ENCODE data around the gene LPCAT2.
A peak's percentile ranks its signal among the peaks of the same experiment; 100 is the strongest.
"Not testable (repeated sequence)": the region's sequence is repeated elsewhere in the genome, so short reads cannot be mapped to it uniquely, and the experiment has no call there.

The LPCAT2 gene

GRCh38 chr16:55613613-55614335 lies 104.9 kb downstream of the LPCAT2 start:
- no peak overlapping the region for H3K27ac ChIP-seq
- TF ChIP-seq, protein P1, sequence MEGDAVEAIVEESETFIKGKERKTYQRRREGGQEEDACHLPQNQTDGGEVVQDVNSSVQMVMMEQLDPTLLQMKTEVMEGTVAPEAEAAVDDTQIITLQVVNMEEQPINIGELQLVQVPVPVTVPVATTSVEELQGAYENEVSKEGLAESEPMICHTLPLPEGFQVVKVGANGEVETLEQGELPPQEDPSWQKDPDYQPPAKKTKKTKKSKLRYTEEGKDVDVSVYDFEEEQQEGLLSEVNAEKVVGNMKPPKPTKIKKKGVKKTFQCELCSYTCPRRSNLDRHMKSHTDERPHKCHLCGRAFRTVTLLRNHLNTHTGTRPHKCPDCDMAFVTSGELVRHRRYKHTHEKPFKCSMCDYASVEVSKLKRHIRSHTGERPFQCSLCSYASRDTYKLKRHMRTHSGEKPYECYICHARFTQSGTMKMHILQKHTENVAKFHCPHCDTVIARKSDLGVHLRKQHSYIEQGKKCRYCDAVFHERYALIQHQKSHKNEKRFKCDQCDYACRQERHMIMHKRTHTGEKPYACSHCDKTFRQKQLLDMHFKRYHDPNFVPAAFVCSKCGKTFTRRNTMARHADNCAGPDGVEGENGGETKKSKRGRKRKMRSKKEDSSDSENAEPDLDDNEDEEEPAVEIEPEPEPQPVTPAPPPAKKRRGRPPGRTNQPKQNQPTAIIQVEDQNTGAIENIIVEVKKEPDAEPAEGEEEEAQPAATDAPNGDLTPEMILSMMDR (conservative IDR thresholded peaks at IDR 0.05; ENCODE audit: low read depth): no peak
- DNase-seq (ENCODE audit: low spot score): no peak
- ChIA-PET POLR2A (ENCODE audit: low non-redundant PET) (no interaction called here), CTCF (no interaction called here)

- ChIA-PET POLR2A (ENCODE audit: low non-redundant PET) (no interaction called here), CTCF (no interaction called here)
- no peak overlapping the region for H3K27ac ChIP-seq
- TF ChIP-seq, protein P1 (conservative IDR thresholded peaks at IDR 0.05; ENCODE audit: low read depth): no peak
- no peak for DNase-seq (ENCODE audit: low spot score)
These were observed 106.2 kb downstream of the LPCAT2 start for GRCh38 chr16:55615071-55615470.

- POLR2A ChIA-PET (ENCODE audit: low non-redundant PET); H3K27ac ChIP-seq; DNase-seq (ENCODE audit: low spot score); CTCF ChIA-PET: not testable (repeated sequence)
These were observed 106.8 kb downstream of the LPCAT2 start for GRCh38 chr16:55615670-55616069.

- DNase-seq (ENCODE audit: low spot score): no peak
- ChIA-PET CTCF (no interaction called here), POLR2A (ENCODE audit: low non-redundant PET) (no interaction called here)
- TF ChIP-seq, protein P1 (conservative IDR thresholded peaks at IDR 0.05; ENCODE audit: low read depth): no peak
- no peak overlapping the region for H3K27ac ChIP-seq
These were observed 112.9 kb downstream of the LPCAT2 start for GRCh38 chr16:55621771-55622170.

- ChIA-PET POLR2A (ENCODE audit: low non-redundant PET) (no interaction called here), CTCF (no interaction called here)
- no peak for DNase-seq (ENCODE audit: low spot score)
- no peak overlapping the region for H3K27ac ChIP-seq
- TF ChIP-seq, protein P1 (conservative IDR thresholded peaks at IDR 0.05; ENCODE audit: low read depth): no peak
These were observed 113.4 kb downstream of the LPCAT2 start for GRCh38 chr16:55622272-55622671.

GRCh38 chr16:55622930-55623561 lies 114.2 kb downstream of the LPCAT2 start:
- peak; percentile 31 for DNase-seq (ENCODE audit: low spot score)
- TF ChIP-seq, protein P1 (conservative IDR thresholded peaks at IDR 0.05; ENCODE audit: low read depth): no peak
- ChIA-PET POLR2A (ENCODE audit: low non-redundant PET) (no interaction called here), CTCF (interaction anchor here (0.6 to 0.8 kb wide), 3 partner anchors 98 to 1867 kb away, joined by 3 to 5 read pairs (median 3); no protein-coding TSS in a partner anchor)
- H3K27ac ChIP-seq: no peak overlapping the region

DNA sequence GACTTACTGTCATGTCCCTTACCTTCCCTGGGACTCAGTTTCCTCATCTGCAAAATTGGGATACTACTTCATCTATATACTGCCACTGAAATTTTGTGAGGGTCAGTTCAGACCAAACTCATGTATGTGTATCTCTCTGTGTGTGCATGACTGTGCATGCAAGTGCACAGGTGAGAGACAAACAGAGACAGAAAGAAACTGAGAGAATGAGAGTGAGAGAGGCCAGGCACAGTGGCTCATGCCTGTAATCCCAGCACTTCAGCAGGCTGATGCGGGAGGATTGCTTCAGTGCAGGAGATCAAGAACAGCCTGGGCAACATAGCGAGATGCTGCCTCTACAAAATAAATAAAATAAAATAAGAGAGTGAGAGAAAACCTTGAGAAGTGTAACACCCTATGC lies 114.8 kb downstream of the LPCAT2 start:
- POLR2A ChIA-PET (ENCODE audit: low non-redundant PET): no interaction called here

More for the DNA sequence above, 114.8 kb downstream of the LPCAT2 start:
- TF ChIP-seq, protein P1 (conservative IDR thresholded peaks at IDR 0.05; ENCODE audit: low read depth): no peak
- H3K27ac ChIP-seq: no peak overlapping the region
- DNase-seq (ENCODE audit: low spot score): no peak
- CTCF ChIA-PET: interaction anchor here (0.8 kb wide), 1 partner anchor 1866 kb away, joined by 5 read pairs; no protein-coding TSS in a partner anchor
